Nephron (organoid): Measurements from ENCODE around the gene GTF2A1L.
"Not testable (repeated sequence)": the region's sequence is repeated elsewhere in the genome, so short reads cannot be mapped to it uniquely, and the experiment has no call there.

Experiments
- H3K27ac Mint-ChIP-seq, 3 experiments: 2 replicates each; pipeline ENCODE4 v1.8.0; 2020; ENCODE audit warnings: mixed read lengths in 3 of 3, mild to moderate bottlenecking in 2 of 3, moderate library complexity in 1 of 3
- H3K27me3 Mint-ChIP-seq: 2 replicates; pipeline ENCODE4 v1.8.0; 2021; ENCODE audit warnings: low read depth, mild to moderate bottlenecking, moderate library complexity, mixed read lengths
- H3K36me3 Mint-ChIP-seq: 2 replicates; pipeline ENCODE4 v1.8.0; 2020; ENCODE audit warnings: low read depth, mixed read lengths
- H3K4me1 Mint-ChIP-seq: 2 replicates; pipeline ENCODE4 v1.8.0; 2020; ENCODE audit warnings: mixed read lengths
- H3K4me3 Mint-ChIP-seq, 3 experiments: 2 replicates each; pipeline ENCODE4 v1.8.0; 2020; ENCODE audit warnings: mild to moderate bottlenecking in 3 of 3, mixed read lengths in 3 of 3, moderate library complexity in 2 of 3
- H3K9me3 Mint-ChIP-seq: 2 replicates; pipeline ENCODE4 v1.8.0; 2020; ENCODE audit warnings: mixed read lengths
- CTCF ChIP-seq, 3 experiments: fragments of 200-600 bp; sonication (generic); IDR thresholded peaks; one replicate each; pipeline ENCODE4 v1.5.0; 2021; ENCODE audit warnings: antibody characterized with exemption in 3 of 3; ENCODE audit not compliant: unreplicated experiment in 3 of 3

GTF2A1L gene

GRCh38 chr2:48588745-48589144 lies 28.9 kb upstream of the GTF2A1L start:
- Mint-ChIP-seq H3K4me3 (no peak overlapping the region), H3K27ac (peak overlapping the region in 2 of 3 experiments; percentile 2 to 16), H3K27me3 (no peaks in the 10 kb centered on the region), H3K9me3 (no peaks in the 10 kb centered on the region), H3K4me1 (peaks cover 23% of the 10 kb centered on the region), H3K36me3 (peaks cover 15% of the 10 kb centered on the region)
- no peak for TF ChIP-seq CTCF (IDR thresholded peaks at IDR 0.05; ENCODE audit: unreplicated experiment in 3 of 3)

GRCh38 chr2:48589170-48589767 lies 28.4 kb upstream of the GTF2A1L start:
- peaks cover 23% of the 10 kb centered on the region for H3K4me1 Mint-ChIP-seq
- H3K4me3 Mint-ChIP-seq = no peak overlapping the region
- peak overlapping the region in 2 of 3 experiments; percentile 2 to 16 for H3K27ac Mint-ChIP-seq
- H3K36me3 Mint-ChIP-seq = peaks cover 15% of the 10 kb centered on the region
- no peaks in the 10 kb centered on the region for H3K9me3 Mint-ChIP-seq
- peak; percentile 68 to 80 (median 79) for TF ChIP-seq CTCF (IDR thresholded peaks at IDR 0.05; ENCODE audit: unreplicated experiment in 3 of 3)
- no peaks in the 10 kb centered on the region for H3K27me3 Mint-ChIP-seq

GRCh38 chr2:48590017-48590416 lies 27.6 kb upstream of the GTF2A1L start:
- no peaks in the 10 kb centered on the region for H3K27me3 Mint-ChIP-seq
- TF ChIP-seq CTCF (IDR thresholded peaks at IDR 0.05; ENCODE audit: unreplicated experiment in 3 of 3) = no peak
- H3K27ac Mint-ChIP-seq = no peak overlapping the region
- peaks cover 23% of the 10 kb centered on the region for H3K4me1 Mint-ChIP-seq
- peaks cover 12% of the 10 kb centered on the region for H3K36me3 Mint-ChIP-seq
- no peaks in the 10 kb centered on the region for H3K9me3 Mint-ChIP-seq
- H3K4me3 Mint-ChIP-seq = no peak overlapping the region

GRCh38 chr2:48592067-48592466 lies 25.6 kb upstream of the GTF2A1L start:
- Mint-ChIP-seq H3K36me3 (peaks cover 4% of the 10 kb centered on the region), H3K4me1 (peaks cover 11% of the 10 kb centered on the region), H3K9me3 (no peaks in the 10 kb centered on the region), H3K27me3 (no peaks in the 10 kb centered on the region), H3K4me3 (no peak overlapping the region), H3K27ac (no peak overlapping the region)
- no peak for TF ChIP-seq CTCF (IDR thresholded peaks at IDR 0.05; ENCODE audit: unreplicated experiment in 3 of 3)

- H3K36me3 Mint-ChIP-seq, H3K9me3 Mint-ChIP-seq, H3K4me1 Mint-ChIP-seq, H3K27me3 Mint-ChIP-seq, H3K27ac Mint-ChIP-seq, H3K4me3 Mint-ChIP-seq: not testable (repeated sequence)
Observed at GRCh38 chr2:48596751-48597150, 20.9 kb upstream of the GTF2A1L start.

GRCh38 chr2:48597492-48597891 lies 20.2 kb upstream of the GTF2A1L start:
- Mint-ChIP-seq H3K27ac (no peak overlapping the region), H3K36me3 (peaks cover 4% of the 10 kb centered on the region), H3K27me3 (no peaks in the 10 kb centered on the region), H3K4me1 (no peaks in the 10 kb centered on the region), H3K4me3 (no peak overlapping the region), H3K9me3 (no peaks in the 10 kb centered on the region)
- TF ChIP-seq CTCF (IDR thresholded peaks at IDR 0.05; ENCODE audit: unreplicated experiment in 3 of 3) = no peak
